ENCODE measurements around the gene CORO2A.

- no peak for TF ChIP-seq CTCF (IDR thresholded peaks at IDR 0.05)
- no peak for TF ChIP-seq POLR2A (IDR thresholded peaks at IDR 0.05)
Observed at GRCh38 chr9:98216391-98216790, 24.0 kb upstream of the CORO2A start.

All from heart left ventricle (tissue), 13 donors.